Panc1 (cell line): Measurements from ENCODE around the gene SHLD1. TPM values are rescaled to one million over a fixed set of nuclear protein-coding genes. Genes with fewer than 3 reads are reported as not detected.

Source experiments
- ATAC-seq: fragments of 200-7000 bp; cut with Tn5 transposase; 2 replicates; pipeline ENCODE4 v1.9.1; 2020; ENCODE audit warnings: mild to moderate bottlenecking, moderate library complexity
- BruUV-seq: library from RNA; stranded (reverse); fragments of 400-500 nt; replicated peaks from 2 replicates; lab custom pipeline; 2021; lab: Mats Ljungman, UMichigan
- CTCF ChIA-PET: fragments of 300-600 bp; sonication (Branson Sonifier 250); formaldehyde crosslinking; loops from one replicate; lab custom pipeline; 2022; ENCODE audit warnings: antibody characterized with exemption; lab: Charles Lee
- POLR2A ChIA-PET: fragments of 300-600 bp; sonication (Branson Sonifier 250); formaldehyde crosslinking; loops from one replicate; lab custom pipeline; 2022; ENCODE audit warnings: antibody characterized with exemption; lab: Charles Lee
- DNase-seq: peaks from one replicate; pipeline ENCODE4 v3.0.0-alpha.2; 2010; ENCODE audit warnings: low read depth, low spot score
- H3K27ac ChIP-seq: 2 replicates; pipeline ENCODE4 v1.5.1; 2011; ENCODE audit warnings: mild to moderate bottlenecking, low read length, inconsistent platforms
- H3K27me3 ChIP-seq: fragments of 200-500 bp; sonication (Bioruptor generic); 2 replicates; pipeline ENCODE4 v1.6.0; 2014; ENCODE audit warnings: low read length, inconsistent platforms; ENCODE audit not compliant: control insufficient read depth, insufficient read depth
- H3K36me3 ChIP-seq: fragments of 200-500 bp; sonication (Bioruptor generic); 2 replicates; pipeline ENCODE4 v1.5.1; 2014; ENCODE audit warnings: inconsistent platforms, mild to moderate bottlenecking, low read length, moderate library complexity; ENCODE audit not compliant: control insufficient read depth, insufficient read depth
- H3K4me1 ChIP-seq: 2 replicates; pipeline ENCODE4 v1.5.1; 2011; ENCODE audit warnings: inconsistent platforms, mild to moderate bottlenecking, low read length, moderate library complexity; ENCODE audit not compliant: control insufficient read depth, insufficient read depth
- H3K4me3 ChIP-seq, 2 experiments: 2 replicates each; pipeline ENCODE4 v1.5.1; 2011 to 2012; ENCODE audit warnings: low read depth in 2 of 2, low read length in 2 of 2, mild to moderate bottlenecking in 2 of 2, inconsistent platforms in 1 of 2, moderate library complexity in 1 of 2
- H3K9me3 ChIP-seq: fragments of 200-500 bp; sonication (Bioruptor generic); 2 replicates; pipeline ENCODE4 v1.5.1; 2014; ENCODE audit warnings: low read depth, mild to moderate bottlenecking, inconsistent platforms, low read length, moderate library complexity; ENCODE audit not compliant: control insufficient read depth, insufficient read depth
- POLR2AphosphoS5 ChIP-seq: IDR thresholded peaks from 2 replicates; pipeline ENCODE4 v1.6.1; 2012; ENCODE audit warnings: mild to moderate bottlenecking, low read depth, low read length, moderate library complexity
- SIN3A ChIP-seq: IDR thresholded peaks from 2 replicates; pipeline ENCODE4 v1.6.1; 2012; ENCODE audit warnings: low read depth, mild to moderate bottlenecking, low read length, moderate library complexity, borderline replicate concordance; ENCODE audit not compliant: insufficient read depth
- TCF7L2 ChIP-seq: IDR thresholded peaks from 2 replicates; pipeline ENCODE4 v1.6.1; 2011; ENCODE audit warnings: mild to moderate bottlenecking, low read depth, low read length, inconsistent platforms
- in situ Hi-C: cut with HindIII; loops from 2 replicates; pipeline ENCODE4 v1.10.0; 2016; ENCODE audit warnings: low sequenced_read_pairs, low pct_unique_long_range_greater_than_20kb
- intact Hi-C: fragments of 100-400 bp; cut with micrococcal nuclease; formaldehyde crosslinking; loops from one replicate; pipeline ENCODE4 v1.10.0; 2022; ENCODE audit not compliant: unreplicated experiment
- total RNA-seq: library from RNA; stranded (reverse); gene quantifications from one replicate; pipeline ENCODE4 v1.2.1, GENCODE V29; 2021; ENCODE audit not compliant: unreplicated experiment
- TF ChIP-seq, protein P1 (sequence below), 2 experiments: IDR thresholded peaks; 2 replicates each; pipeline ENCODE4 v1.6.1; 2011 to 2012; ENCODE audit warnings: low read depth in 2 of 2, control low read depth in 1 of 2, low read length in 1 of 2, mild to moderate bottlenecking in 1 of 2, moderate library complexity in 1 of 2; ENCODE audit not compliant: insufficient read depth in 1 of 2
- TF ChIP-seq, protein P2 (sequence below): fragments of 450-650 bp; IDR thresholded peaks from 2 replicates; pipeline ENCODE4 v1.5.1; 2017; ENCODE audit warnings: mild to moderate bottlenecking

SHLD1 gene
- total RNA-seq, 1 experiment from 2014 or later = 4.3 TPM

DNA sequence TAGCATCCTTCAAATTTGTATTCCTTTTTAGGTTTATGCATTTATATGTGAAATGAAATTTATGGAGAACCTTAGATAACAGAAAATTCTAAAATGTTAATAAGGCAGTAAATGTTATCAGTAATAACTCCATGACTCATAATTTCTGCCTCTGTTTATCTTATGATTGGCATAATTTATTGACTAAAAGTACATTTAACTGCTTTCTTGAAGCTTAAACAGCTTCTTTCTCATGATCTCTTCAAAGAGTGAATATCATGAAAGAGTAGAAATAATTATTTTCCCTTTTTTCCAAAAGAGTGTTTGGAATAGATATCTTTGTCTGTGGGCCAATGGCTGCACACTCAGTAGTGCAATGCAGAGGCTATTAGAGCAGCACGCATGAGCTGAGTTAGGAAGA is 91.3 kb downstream of the SHLD1 start:
- POLR2A ChIA-PET = no interaction called here
- 0 out of 2 replicates have a peak, but pooled peaks cover 4% of the 10 kb centered on the region for H3K4me1 ChIP-seq
- DNase-seq (no peak), ATAC-seq (no peak)
- no peak overlapping the region for H3K27ac ChIP-seq
- TF ChIP-seq, protein P1, sequence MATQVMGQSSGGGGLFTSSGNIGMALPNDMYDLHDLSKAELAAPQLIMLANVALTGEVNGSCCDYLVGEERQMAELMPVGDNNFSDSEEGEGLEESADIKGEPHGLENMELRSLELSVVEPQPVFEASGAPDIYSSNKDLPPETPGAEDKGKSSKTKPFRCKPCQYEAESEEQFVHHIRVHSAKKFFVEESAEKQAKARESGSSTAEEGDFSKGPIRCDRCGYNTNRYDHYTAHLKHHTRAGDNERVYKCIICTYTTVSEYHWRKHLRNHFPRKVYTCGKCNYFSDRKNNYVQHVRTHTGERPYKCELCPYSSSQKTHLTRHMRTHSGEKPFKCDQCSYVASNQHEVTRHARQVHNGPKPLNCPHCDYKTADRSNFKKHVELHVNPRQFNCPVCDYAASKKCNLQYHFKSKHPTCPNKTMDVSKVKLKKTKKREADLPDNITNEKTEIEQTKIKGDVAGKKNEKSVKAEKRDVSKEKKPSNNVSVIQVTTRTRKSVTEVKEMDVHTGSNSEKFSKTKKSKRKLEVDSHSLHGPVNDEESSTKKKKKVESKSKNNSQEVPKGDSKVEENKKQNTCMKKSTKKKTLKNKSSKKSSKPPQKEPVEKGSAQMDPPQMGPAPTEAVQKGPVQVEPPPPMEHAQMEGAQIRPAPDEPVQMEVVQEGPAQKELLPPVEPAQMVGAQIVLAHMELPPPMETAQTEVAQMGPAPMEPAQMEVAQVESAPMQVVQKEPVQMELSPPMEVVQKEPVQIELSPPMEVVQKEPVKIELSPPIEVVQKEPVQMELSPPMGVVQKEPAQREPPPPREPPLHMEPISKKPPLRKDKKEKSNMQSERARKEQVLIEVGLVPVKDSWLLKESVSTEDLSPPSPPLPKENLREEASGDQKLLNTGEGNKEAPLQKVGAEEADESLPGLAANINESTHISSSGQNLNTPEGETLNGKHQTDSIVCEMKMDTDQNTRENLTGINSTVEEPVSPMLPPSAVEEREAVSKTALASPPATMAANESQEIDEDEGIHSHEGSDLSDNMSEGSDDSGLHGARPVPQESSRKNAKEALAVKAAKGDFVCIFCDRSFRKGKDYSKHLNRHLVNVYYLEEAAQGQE (IDR thresholded peaks at IDR 0.05; ENCODE audit: insufficient read depth in 1 of 2, low read depth in 2 of 2, low read length in 1 of 2) = no peak
- no peak for TF ChIP-seq SIN3A
- CTCF ChIA-PET = no interaction called here
- no TSS peak for BruUV-seq
- in situ Hi-C loops (no loop called here), intact Hi-C loops (no loop called here)
- peaks cover 5% of the 10 kb centered on the region; the same call in 1 of the 2 replicates for H3K27me3 ChIP-seq
- H3K9me3 ChIP-seq = no peaks in the 10 kb centered on the region
- no peak overlapping the region for H3K4me3 ChIP-seq
- no peaks in the 10 kb centered on the region for H3K36me3 ChIP-seq

DNA sequence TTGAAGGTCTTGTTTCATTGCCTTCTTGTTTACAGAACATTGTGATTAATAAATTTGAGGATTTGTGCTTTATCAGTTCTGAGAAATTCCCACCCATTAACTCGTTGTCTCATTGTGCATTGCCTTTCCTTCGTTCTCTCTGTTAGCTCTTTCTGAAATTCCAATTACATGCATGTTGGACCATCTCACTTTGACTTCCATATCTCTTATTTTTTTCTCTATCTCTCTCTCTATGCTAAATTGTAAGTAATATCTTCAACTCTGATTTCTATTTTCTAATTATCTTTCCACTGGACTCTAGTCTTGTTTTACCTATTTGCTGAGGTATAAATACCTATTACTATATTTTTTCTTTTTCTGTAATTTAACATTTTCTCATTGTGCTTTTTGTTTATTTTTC is 92.3 kb downstream of the SHLD1 start:
- POLR2A ChIA-PET = no interaction called here

More for the DNA sequence above, 92.3 kb downstream of the SHLD1 start:
- no TSS peak for BruUV-seq
- H3K4me3 ChIP-seq = no peak overlapping the region
- H3K4me1 ChIP-seq = 0 out of 2 replicates have a peak, but pooled peaks cover 4% of the 10 kb centered on the region
- H3K9me3 ChIP-seq = no peaks in the 10 kb centered on the region
- H3K36me3 ChIP-seq = no peaks in the 10 kb centered on the region
- TF ChIP-seq, protein P1 (IDR thresholded peaks at IDR 0.05; ENCODE audit: insufficient read depth in 1 of 2, low read depth in 2 of 2, low read length in 1 of 2) = no peak
- TF ChIP-seq SIN3A = no peak
- no peak for TF ChIP-seq POLR2AphosphoS5
- TF ChIP-seq, protein P2, sequence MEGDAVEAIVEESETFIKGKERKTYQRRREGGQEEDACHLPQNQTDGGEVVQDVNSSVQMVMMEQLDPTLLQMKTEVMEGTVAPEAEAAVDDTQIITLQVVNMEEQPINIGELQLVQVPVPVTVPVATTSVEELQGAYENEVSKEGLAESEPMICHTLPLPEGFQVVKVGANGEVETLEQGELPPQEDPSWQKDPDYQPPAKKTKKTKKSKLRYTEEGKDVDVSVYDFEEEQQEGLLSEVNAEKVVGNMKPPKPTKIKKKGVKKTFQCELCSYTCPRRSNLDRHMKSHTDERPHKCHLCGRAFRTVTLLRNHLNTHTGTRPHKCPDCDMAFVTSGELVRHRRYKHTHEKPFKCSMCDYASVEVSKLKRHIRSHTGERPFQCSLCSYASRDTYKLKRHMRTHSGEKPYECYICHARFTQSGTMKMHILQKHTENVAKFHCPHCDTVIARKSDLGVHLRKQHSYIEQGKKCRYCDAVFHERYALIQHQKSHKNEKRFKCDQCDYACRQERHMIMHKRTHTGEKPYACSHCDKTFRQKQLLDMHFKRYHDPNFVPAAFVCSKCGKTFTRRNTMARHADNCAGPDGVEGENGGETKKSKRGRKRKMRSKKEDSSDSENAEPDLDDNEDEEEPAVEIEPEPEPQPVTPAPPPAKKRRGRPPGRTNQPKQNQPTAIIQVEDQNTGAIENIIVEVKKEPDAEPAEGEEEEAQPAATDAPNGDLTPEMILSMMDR = no peak
- TF ChIP-seq TCF7L2 = no peak
- peaks cover 5% of the 10 kb centered on the region; the same call in 1 of the 2 replicates for H3K27me3 ChIP-seq
- H3K27ac ChIP-seq = no peak overlapping the region
- in situ Hi-C loops = no loop called here
- intact Hi-C loops = no loop called here
- ATAC-seq (no peak), DNase-seq (no peak)
- CTCF ChIA-PET = no interaction called here
